HK-2 (cell line): ENCODE measurements around the gene PARD3B.

Experiments
- DNase-seq: peaks from one replicate; pipeline ENCODE4 v3.0.0-alpha.2; 2018; ENCODE audit not compliant: unreplicated experiment

Gene PARD3B

GRCh38 chr2:204753841-204754240 is 208.6 kb downstream of the PARD3B start:
- no peak for DNase-seq

GRCh38 chr2:204754898-204755297 is 209.6 kb downstream of the PARD3B start:
- no peak for DNase-seq

- no peak for DNase-seq
These were observed 218.9 kb downstream of the PARD3B start for GRCh38 chr2:204763974-204764703.

- DNase-seq: no peak
These were observed 225.5 kb downstream of the PARD3B start for GRCh38 chr2:204770735-204771134.

GRCh38 chr2:204771721-204772120 is 226.4 kb downstream of the PARD3B start:
- no peak for DNase-seq

DNA sequence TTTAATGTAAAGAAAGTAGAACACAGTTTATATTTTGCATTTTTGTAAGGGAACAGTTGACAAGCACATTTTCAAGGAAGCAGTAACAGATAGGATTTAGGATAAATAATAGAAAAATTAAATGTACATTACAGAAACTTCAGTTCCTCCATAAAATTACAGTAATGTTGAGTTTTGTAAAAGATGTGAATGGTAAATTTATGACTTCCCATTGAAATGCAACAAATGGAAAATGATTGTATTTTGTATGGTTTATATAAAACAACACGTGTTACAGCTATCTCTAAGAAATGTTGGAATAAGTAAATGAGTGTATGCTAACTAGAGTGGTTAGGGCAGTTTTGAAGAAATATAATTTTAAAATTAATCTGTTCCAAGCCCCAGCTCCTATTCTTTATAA is 227.3 kb downstream of the PARD3B start:
- no peak for DNase-seq

DNA sequence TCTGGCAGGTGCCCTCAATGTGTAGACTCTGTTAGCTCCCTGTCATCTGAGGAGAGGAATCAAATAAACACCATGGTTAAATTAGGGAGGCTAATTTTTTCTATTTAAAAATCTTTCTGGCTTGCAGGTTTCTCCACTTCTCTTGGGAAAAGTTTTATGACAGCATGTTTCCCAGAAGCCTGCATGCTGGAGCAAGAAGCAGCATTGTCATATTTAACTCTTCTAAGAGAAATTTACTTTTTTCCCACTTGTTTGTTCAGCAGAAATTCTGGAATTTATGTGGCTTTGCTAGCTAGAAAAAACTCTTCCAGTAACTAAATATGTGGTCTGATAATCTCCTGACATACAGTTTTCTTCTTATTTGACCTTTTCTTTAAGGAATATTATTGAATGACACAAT is 230.5 kb downstream of the PARD3B start:
- DNase-seq: no peak

DNA sequence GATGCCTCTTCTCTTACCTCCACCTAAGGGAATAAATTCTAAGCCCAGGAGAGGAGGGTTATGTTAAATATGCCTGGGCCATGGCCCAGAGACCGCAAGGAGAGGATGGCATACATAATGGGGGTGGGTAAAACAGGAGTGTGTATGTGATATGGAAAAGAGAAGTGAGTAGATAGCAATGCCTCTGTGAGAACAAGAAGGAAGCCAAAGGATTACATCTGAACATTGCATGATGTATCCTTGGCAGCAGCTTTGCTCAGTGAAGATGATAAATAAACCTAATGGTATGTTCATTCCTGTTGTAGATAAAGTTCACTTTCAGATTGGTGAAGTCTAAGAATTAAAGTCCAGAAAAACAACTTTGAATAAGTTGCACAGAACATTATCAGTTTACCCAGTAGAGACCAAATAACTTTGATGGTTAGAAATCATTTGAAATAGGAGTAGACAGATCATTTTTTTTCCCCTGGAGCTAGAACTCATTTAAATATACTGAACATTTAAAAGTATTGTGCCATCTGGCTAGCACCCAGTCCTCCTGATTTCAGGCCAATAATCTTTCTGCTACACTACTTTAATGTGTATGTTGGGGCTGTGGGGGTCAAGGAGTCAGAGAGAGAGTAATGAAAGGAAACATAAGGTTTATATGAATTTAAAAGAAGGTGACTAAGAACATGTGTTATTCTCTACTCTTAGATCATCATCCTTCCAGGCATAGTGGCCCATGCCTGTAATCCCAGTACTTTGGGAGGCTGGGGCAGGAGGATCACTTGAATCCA is 231.7 kb downstream of the PARD3B start:
- DNase-seq: no peak

- DNase-seq: no peak
These were observed 234.5 kb downstream of the PARD3B start for GRCh38 chr2:204779771-204780170.

- DNase-seq: no peak
These were observed 236.7 kb downstream of the PARD3B start for GRCh38 chr2:204781941-204782340.

GRCh38 chr2:204790076-204790475 is 244.8 kb downstream of the PARD3B start:
- DNase-seq: no peak

- no peak for DNase-seq
These were observed 246.0 kb downstream of the PARD3B start for GRCh38 chr2:204791230-204791629.

GRCh38 chr2:204794624-204795023 is 249.3 kb downstream of the PARD3B start:
- no peak for DNase-seq

DNA sequence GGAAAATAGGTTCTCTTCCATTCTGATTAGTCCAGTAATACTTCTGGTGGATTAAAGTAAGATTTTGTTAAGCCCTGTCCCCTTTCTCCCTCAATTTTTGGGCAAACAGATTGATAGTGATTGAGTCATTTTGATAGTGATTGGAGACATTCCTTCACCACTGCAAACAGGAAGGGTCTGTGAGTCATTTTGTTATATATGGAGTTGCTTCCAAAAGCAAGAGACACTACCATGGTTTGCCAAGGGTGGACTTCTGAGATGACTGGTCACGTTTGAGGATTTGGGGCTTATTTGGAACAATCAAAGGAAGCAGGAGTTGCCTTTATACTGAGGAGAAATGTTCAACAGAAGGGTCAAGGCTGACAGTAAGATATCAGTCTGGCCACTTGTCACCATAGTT is 249.9 kb downstream of the PARD3B start:
- DNase-seq: no peak

- DNase-seq: no peak
These were observed 251.3 kb downstream of the PARD3B start for GRCh38 chr2:204796581-204796980.

DNA sequence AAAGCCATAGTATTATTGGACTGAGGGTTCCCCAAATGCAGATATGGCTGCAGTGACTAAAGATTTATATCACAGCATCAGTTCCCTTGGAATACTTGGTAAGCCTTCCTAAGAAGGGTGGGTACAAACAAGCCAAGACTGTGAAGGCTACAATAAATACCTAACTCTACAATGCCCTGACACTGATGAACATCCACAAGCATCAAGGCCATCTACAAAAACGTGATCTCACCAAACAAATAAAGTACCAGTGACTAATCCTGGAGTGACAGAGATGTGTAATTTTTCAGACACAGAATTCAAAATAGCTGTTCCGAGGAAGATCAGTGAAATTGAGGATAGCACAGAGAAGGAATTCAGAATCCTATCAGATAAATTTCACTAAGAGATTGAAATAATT is 254.5 kb downstream of the PARD3B start:
- no peak for DNase-seq

DNA sequence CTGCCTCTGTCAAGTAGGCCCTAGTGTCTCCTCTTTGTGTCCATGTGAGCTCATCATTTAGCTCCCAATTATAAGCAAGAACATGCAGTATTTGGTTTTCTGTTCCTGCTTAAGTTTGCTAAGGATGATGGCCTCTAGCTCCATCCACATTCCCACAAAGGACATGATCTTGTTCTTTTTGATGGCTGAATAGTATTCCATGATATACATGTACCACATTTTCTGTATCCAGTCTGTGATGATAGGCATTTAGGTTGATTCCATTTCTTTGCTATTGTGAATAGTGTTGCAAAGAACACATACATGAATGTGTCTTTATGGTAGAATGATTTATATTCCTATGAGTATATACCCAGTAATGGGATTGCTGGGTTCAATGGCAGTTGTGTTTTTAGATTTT is 263.2 kb downstream of the PARD3B start:
- DNase-seq: no peak

DNA sequence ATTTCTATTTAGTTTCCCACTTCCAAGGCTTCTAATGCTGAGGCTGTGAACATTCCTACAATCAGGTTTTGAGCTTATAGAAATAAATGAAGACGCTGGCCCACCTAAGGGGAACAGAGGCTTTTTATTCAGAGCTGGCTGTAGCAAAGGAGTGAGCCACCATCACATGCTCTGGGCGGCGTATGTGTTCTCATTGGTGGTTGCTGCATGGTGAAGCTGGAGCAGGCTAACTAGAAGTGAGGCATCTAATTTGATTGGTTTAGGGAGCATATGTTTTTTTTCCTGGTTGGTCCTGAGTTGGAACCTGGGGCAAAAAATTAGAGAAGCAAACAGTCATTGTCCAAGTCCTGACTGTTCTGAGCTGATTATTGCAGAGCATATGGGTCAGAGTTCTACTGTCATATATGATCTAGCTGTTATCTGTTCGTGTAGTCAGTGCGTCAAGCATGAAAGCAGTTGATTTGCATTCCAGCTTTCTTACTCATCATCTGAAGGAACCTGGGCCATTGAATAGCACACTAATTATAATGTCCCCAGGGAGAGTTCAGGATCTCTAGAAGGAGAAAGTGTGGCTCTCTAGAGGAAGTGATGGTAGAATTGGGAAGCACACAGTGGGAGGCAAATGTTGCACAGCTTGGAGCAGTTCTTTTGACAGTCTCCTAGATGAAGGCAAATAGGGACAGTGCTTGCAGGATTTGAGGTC is 279.6 kb downstream of the PARD3B start:
- no peak for DNase-seq

DNA sequence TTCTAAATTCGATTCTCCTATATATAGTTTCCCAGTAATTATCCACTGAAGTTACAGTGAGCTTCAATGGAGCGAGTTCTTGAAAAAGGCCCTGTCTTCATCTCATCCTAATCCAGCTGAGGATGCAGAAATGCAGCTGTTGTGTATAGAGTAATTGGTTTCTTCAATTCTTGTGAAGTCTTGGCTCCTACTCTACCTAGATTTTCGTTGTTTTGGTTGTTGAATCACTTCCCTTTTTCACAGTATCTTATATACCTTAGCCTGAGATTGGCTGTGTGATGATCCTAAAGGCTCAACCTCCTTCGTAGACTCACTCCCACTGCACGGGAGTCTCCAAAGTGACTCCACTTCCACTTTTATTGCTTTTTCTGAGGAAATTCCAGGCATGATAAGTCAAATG is 280.4 kb downstream of the PARD3B start:
- DNase-seq: no peak

DNA sequence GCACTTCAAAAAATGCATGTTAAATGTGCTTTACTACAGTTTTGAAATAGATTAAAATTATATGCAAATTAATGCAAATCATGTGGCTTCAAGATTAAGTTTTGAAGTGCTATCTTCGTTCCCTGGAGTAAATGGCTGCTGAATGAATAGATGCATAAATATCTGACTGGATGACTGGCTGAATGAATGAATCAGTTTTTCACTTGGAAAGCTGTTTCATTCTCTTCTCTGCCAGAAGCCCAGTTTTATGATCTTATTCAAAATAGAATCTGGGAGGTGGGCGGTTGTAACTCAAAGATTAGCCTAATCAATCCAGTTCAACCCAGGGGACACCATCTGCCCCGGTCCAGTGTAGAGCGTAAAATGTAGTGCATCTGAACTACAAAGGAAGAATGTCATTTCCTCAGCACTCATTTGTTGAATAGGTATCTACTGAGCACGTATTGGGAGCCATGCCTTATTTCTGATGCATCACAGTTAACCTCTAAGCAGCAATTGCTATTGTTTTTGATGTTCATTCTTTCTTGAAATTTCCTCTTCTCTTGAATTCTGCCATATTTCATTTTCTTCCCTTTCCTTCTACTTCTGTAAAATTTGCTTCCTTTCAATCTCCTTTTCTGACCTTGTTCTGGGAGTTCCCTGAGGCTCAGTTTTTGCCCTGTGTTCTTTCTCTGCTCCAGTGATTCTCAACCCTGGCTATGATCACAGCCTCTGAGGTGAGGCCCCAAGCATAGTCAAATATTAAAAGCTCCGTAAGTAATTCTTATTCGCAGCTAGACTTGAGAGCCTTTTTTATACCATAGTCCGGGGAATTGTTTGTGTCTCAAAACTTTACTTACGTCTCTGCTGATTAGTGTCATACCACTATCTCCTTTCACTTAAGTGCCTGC is 282.7 kb downstream of the PARD3B start:
- no peak for DNase-seq

DNA sequence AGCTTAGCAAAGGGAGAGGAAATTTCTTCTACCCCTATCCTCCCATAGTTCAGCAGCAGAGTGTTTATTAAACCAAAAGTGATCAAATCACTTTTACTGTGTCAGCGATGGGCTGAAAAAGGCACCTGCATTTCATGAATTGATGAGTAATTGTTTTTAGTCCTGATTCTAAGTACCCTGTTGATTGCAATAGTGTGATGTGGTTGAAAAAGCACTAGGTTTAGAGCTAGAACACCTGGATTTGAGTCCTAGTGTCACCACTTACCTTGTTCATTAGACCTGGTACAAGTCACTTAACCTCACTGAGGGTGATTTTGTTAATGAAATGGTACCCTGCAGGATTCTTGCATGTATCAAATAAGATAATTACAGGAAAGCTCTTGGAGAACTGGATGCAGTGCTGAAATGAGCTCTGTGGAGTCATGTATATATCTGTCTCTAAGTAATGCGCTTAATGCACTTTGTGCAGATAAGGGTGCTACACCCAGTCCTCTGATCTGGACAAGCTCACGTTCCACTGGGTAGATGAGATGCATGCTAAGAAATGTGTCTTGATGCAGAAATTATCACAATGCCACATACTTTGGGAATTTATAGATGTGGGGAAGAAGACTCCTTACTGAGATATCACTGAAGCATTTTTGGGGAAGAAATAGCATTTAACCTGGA is 289.6 kb downstream of the PARD3B start:
- no peak for DNase-seq
